Esophagus (tissue), 2 donors: ENCODE results near the gene FRMD7. TPM values are rescaled to one million over a fixed set of nuclear protein-coding genes. Genes with fewer than 3 reads are reported as not detected.
"Not testable (repeated sequence)": the region's sequence is repeated elsewhere in the genome, so short reads cannot be mapped to it uniquely, and the experiment has no call there.

Experiments
- H3K27ac ChIP-seq, 2 donors: one replicate each; pipeline ENCODE4 v1.5.1; 2013; ENCODE audit warnings: low read depth in 2 of 2, mild to moderate bottlenecking in 2 of 2, inconsistent platforms in 1 of 2, low read length in 1 of 2, moderate library complexity in 1 of 2
- H3K27me3 ChIP-seq, 2 donors: one replicate each; pipeline ENCODE4 v1.6.1; 2013; ENCODE audit warnings: low read length in 2 of 2, control low read depth in 1 of 2, mild to moderate bottlenecking in 1 of 2; ENCODE audit not compliant: insufficient read depth in 2 of 2, control insufficient read depth in 1 of 2
- H3K36me3 ChIP-seq, 2 donors: one replicate each; pipeline ENCODE4 v1.6.1; 2013; ENCODE audit warnings: low read length in 1 of 2; ENCODE audit not compliant: control insufficient read depth in 2 of 2, insufficient read depth in 2 of 2
- H3K4me1 ChIP-seq, 2 donors: one replicate each; pipeline ENCODE4 v1.6.1; 2013; ENCODE audit warnings: low read length in 1 of 2; ENCODE audit not compliant: control insufficient read depth in 2 of 2, insufficient read depth in 2 of 2
- H3K4me3 ChIP-seq, 2 donors: one replicate each; pipeline ENCODE4 v1.5.1; 2013; ENCODE audit warnings: low read length in 2 of 2, mild to moderate bottlenecking in 2 of 2, low read depth in 1 of 2, moderate library complexity in 1 of 2
- H3K9me3 ChIP-seq, 2 donors: one replicate each; pipeline ENCODE4 v1.6.1; 2013; ENCODE audit warnings: mild to moderate bottlenecking in 2 of 2, low read depth in 1 of 2, low read length in 1 of 2, moderate library complexity in 1 of 2; ENCODE audit not compliant: control insufficient read depth in 2 of 2, insufficient read depth in 1 of 2
- WGBS, 2 donors: extraction: QIAGEN DNeasy Blood & Tissue Kit; methylation state at CpG; one replicate each; pipeline ENCODE4 v1.1.7; 2013; 5-methylcytosine and 5-hydroxymethylcytosine counted together
- polyA plus RNA-seq, 2 donors: library from polyadenylated mRNA; stranded (reverse); fragments of 200-250 nt; gene quantifications; one replicate each; pipeline ENCODE4 v1.2.3, GENCODE V29; 2013
- donor health status: healthy with polysubstance abuse.
- donor health status: Bipolar disorder and iron deficiency.

The FRMD7 gene, protein sequence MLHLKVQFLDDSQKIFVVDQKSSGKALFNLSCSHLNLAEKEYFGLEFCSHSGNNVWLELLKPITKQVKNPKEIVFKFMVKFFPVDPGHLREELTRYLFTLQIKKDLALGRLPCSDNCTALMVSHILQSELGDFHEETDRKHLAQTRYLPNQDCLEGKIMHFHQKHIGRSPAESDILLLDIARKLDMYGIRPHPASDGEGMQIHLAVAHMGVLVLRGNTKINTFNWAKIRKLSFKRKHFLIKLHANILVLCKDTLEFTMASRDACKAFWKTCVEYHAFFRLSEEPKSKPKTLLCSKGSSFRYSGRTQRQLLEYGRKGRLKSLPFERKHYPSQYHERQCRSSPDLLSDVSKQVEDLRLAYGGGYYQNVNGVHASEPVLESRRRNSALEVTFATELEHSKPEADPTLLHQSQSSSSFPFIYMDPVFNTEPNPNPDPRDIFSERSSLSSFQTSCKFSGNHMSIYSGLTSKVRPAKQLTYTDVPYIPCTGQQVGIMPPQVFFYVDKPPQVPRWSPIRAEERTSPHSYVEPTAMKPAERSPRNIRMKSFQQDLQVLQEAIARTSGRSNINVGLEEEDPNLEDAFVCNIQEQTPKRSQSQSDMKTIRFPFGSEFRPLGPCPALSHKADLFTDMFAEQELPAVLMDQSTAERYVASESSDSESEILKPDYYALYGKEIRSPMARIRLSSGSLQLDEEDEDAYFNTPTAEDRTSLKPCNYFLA
- under 1 TPM in 1 of 2 donors, not detected in 1; 0.02 TPM for polyA plus RNA-seq

- Histone ChIP-seq H3K9me3 (peaks cover 0 to 3% of the 10 kb centered on the region in 2 donors), H3K36me3 (no peaks in the 10 kb centered on the region)
Measured at GRCh38 chrX:132127743-132128142, at the start of gene FRMD7. FRMD7 (minus strand) TSS chrX:132128020; CDS start chrX:132127844, 176 bp downstream.

DNA sequence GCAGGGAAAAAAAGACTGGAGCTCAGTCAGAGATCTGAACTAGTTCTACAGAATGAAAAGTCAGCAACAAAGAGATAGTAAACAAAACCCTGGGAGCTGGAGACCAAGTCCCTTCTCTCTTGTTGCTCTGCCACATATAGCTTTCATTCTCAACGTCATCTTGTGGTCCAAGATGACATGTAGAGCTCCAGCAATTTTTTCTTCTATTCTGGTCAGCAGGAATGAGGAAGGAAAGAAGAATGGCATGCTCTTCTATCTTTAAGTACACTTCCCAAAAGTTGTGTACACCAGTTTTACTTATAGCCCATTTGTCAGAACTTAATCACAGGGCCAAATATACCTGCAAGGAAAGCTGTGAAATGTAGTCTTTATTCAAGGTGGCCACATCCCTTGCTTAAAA, 45.8 kb upstream of the FRMD7 start:
- 42 to 72% methylated on average over 1 of the region's 1 CpG for WGBS, 2 donors

More at GRCh38 chrX:132127743-132128142, at the start of gene FRMD7:
- 15 to 19% methylated on average over 5 of the region's 5 CpGs for WGBS, 2 donors
- no peaks in the 10 kb centered on the region for H3K4me1 ChIP-seq
- H3K27me3 ChIP-seq = peaks cover 0 to 7% of the 10 kb centered on the region in 2 donors
- no peak within 1 kb of the TSS for H3K4me3 ChIP-seq
- H3K27ac ChIP-seq = no peak within 1 kb of the TSS

GRCh38 chrX:132171881-132172280, 44.1 kb upstream of the FRMD7 start:
- no peaks in the 10 kb centered on the region for H3K9me3 ChIP-seq
- no peaks in the 10 kb centered on the region for H3K36me3 ChIP-seq
- H3K4me1 ChIP-seq = no peaks in the 10 kb centered on the region
- peaks cover 0 to 11% of the 10 kb centered on the region in 2 donors for H3K27me3 ChIP-seq
- WGBS, 2 donors = 78 to 88% methylated on average over 3 of the region's 3 CpGs
- H3K27ac ChIP-seq = no peak overlapping the region
- no peak overlapping the region for H3K4me3 ChIP-seq

More for the DNA sequence above, 45.8 kb upstream of the FRMD7 start:
- no peaks in the 10 kb centered on the region for H3K36me3 ChIP-seq
- no peak overlapping the region for H3K27ac ChIP-seq
- H3K27me3 ChIP-seq = peaks cover 0 to 11% of the 10 kb centered on the region in 2 donors
- H3K4me1 ChIP-seq = no peaks in the 10 kb centered on the region
- H3K9me3 ChIP-seq = no peaks in the 10 kb centered on the region
- no peak overlapping the region for H3K4me3 ChIP-seq

GRCh38 chrX:132171478-132171877, 43.7 kb upstream of the FRMD7 start:
- Histone ChIP-seq H3K9me3 (no peaks in the 10 kb centered on the region), H3K27me3 (peaks cover 0 to 11% of the 10 kb centered on the region in 2 donors), H3K36me3 (no peaks in the 10 kb centered on the region), H3K4me3 (no peak overlapping the region), H3K27ac (no peak overlapping the region), H3K4me1 (no peaks in the 10 kb centered on the region)
- WGBS, 2 donors = 54 to 70% methylated on average over 3 of the region's 3 CpGs

- Histone ChIP-seq H3K4me3 (no peak overlapping the region), H3K27ac (no peak overlapping the region), H3K9me3 (no peaks in the 10 kb centered on the region), H3K27me3 (peaks cover 0 to 10% of the 10 kb centered on the region in 2 donors), H3K36me3 (no peaks in the 10 kb centered on the region), H3K4me1 (no peaks in the 10 kb centered on the region)
- 44 to 52% methylated on average over 3 of the region's 3 CpGs for WGBS, 2 donors
Measured at GRCh38 chrX:132169554-132169953, 41.7 kb upstream of the FRMD7 start.

DNA sequence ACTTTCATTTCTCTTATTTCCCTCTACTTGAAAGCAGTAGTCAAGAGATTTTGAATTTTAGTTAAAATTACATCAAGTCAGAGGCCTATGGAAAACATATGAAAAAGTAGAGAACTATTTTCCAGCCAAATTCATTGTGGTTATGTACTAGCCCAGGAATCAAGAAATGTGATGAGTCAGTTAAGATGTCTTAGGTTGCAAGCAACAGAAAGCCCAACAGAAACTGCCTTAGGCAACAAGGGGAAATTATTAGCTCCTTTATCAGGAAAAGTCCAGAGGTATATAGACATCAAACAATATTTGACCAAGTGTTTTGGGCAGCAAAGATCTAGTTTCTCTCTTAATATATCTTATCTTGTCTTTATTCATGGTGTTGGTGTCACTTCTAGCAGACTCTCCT, 37.8 kb upstream of the FRMD7 start:
- no peaks in the 10 kb centered on the region for H3K36me3 ChIP-seq
- no peak overlapping the region for H3K4me3 ChIP-seq
- no peak overlapping the region for H3K27ac ChIP-seq
- no peaks in the 10 kb centered on the region for H3K4me1 ChIP-seq
- H3K27me3 ChIP-seq = no peaks in the 10 kb centered on the region
- H3K9me3 ChIP-seq = no peaks in the 10 kb centered on the region

DNA sequence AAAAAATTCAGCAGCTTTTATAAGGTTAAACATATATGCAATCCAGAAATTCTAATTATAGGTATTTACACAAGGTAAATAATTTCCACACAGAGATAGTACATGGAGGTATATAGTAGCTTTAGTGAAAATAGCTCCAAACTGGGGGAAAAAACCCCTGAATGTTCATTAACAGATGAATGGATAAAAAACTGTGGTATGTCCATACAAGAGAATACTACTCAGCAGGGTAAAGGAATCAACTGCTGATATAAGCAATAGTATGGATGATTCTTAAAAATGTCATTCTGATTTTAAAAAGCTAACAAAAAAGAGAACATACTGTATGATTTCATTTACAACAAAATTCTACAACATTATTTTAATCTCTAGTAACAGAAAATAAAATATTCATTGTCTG, 37.2 kb upstream of the FRMD7 start:
- no peaks in the 10 kb centered on the region for H3K27me3 ChIP-seq
- no peaks in the 10 kb centered on the region for H3K4me1 ChIP-seq
- H3K9me3 ChIP-seq = no peaks in the 10 kb centered on the region
- no peak overlapping the region for H3K27ac ChIP-seq
- no peak overlapping the region for H3K4me3 ChIP-seq
- H3K36me3 ChIP-seq = no peaks in the 10 kb centered on the region

- not testable (repeated sequence) for H3K9me3 ChIP-seq, H3K36me3 ChIP-seq, H3K4me3 ChIP-seq, H3K27ac ChIP-seq, H3K27me3 ChIP-seq, H3K4me1 ChIP-seq
- 79 to 91% methylated on average over 3 of the region's 3 CpGs for WGBS, 2 donors
Measured at GRCh38 chrX:132163094-132163493, 35.3 kb upstream of the FRMD7 start.

DNA sequence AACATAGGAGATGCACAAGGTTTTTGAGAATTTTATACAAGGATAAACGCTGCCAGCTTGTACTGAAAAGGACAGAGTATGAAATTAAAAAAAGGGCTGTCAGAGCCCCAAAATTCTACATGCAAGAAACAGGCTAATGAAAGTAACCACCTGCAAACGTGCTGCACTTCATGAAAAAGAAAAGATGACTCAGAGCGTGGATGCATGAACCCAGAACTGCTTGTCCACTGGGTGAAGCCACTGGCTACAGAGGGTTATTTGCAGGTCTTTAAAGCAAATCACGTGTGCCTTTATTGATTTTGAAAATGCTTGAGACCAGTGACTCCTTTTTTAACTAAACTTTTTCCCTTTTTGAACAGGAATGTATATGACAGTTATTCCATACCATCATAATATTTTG, 25.3 kb upstream of the FRMD7 start:
- 53 to 74% methylated on average over 4 of the region's 4 CpGs for WGBS, 2 donors
- H3K4me3 ChIP-seq = no peak overlapping the region
- no peaks in the 10 kb centered on the region for H3K27me3 ChIP-seq
- H3K27ac ChIP-seq = no peak overlapping the region
- H3K4me1 ChIP-seq = no peaks in the 10 kb centered on the region
- H3K36me3 ChIP-seq = no peaks in the 10 kb centered on the region
- no peaks in the 10 kb centered on the region for H3K9me3 ChIP-seq
